Activated T-helper 1 cell treated with anti-CD3 and anti-CD28 coated beads, Interleukin-12 subunit alpha, Interleukin-12 subunit beta, Interleukin-2, Interleukin-4 antibody, amounts not matched to agents 30 ng/mL and 10 ng/mL and 1 ng/mL, durations not matched to agents 14 hours and 24 hours and 36 hours (primary cell): ENCODE results near the gene DES. TPM values are rescaled to one million over a fixed set of nuclear protein-coding genes. Genes with fewer than 3 reads are reported as not detected.

Source experiments
- DNase-seq: peaks from one replicate; pipeline ENCODE4 v3.0.0; 2021; ENCODE audit warnings: low spot score
- H3K27ac Mint-ChIP-seq: one replicate; pipeline ENCODE4 v1.8.0; 2021; ENCODE audit warnings: mild to moderate bottlenecking, mixed read lengths
- H3K27me3 Mint-ChIP-seq: one replicate; pipeline ENCODE4 v1.8.0; 2022; ENCODE audit warnings: mild to moderate bottlenecking, moderate library complexity, mixed read lengths; ENCODE audit not compliant: insufficient read depth
- H3K36me3 Mint-ChIP-seq: one replicate; pipeline ENCODE4 v1.8.0; 2021; ENCODE audit warnings: low read depth, mixed read lengths
- H3K4me1 Mint-ChIP-seq: one replicate; pipeline ENCODE4 v1.8.0; 2021; ENCODE audit warnings: low read depth, mixed read lengths
- H3K4me3 Mint-ChIP-seq: one replicate; pipeline ENCODE4 v1.8.0; 2021; ENCODE audit warnings: mild to moderate bottlenecking, moderate library complexity, mixed read lengths
- H3K9me3 Mint-ChIP-seq: one replicate; pipeline ENCODE4 v1.8.0; 2021; ENCODE audit warnings: mixed read lengths
- intact Hi-C: fragments of 100-400 bp; cut with micrococcal nuclease; formaldehyde crosslinking; loops from one replicate; pipeline ENCODE4 v1.15.1; 2024
- total RNA-seq: library from RNA; stranded (reverse); gene quantifications from 2 replicates; pipeline ENCODE4 v1.2.3, GENCODE V29; 2022

DES gene
- total RNA-seq, 1 donor from 2014 or later: not detected

DNA sequence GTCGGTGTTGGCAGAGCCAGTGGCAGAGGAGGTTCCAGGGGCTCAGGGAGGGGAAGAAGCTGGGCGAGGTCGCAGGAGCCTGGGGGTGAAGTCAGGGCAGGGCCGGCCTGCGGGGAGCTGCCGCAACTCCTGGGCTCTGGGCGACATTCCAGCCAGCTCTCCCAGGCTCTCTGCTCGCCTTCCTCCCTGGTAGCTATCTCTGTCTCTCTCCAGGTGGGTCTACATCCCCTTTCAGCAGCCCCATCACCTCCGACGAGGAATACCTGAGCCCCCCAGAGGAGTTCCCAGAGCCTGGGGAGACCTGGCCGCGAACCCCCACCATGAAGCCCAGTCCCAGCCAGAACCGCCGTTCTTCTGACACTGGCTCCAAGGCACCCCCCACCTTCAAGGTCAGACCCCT, 43.5 kb downstream of the DES start:
- intact Hi-C loops: no loop called here
- H3K4me1 Mint-ChIP-seq: no peaks in the 10 kb centered on the region
- H3K4me3 Mint-ChIP-seq: no peak overlapping the region
- H3K9me3 Mint-ChIP-seq: no peaks in the 10 kb centered on the region
- H3K27me3 Mint-ChIP-seq: no peaks in the 10 kb centered on the region
- no peak overlapping the region for H3K27ac Mint-ChIP-seq
- DNase-seq: no peak
- H3K36me3 Mint-ChIP-seq: no peaks in the 10 kb centered on the region

DNA sequence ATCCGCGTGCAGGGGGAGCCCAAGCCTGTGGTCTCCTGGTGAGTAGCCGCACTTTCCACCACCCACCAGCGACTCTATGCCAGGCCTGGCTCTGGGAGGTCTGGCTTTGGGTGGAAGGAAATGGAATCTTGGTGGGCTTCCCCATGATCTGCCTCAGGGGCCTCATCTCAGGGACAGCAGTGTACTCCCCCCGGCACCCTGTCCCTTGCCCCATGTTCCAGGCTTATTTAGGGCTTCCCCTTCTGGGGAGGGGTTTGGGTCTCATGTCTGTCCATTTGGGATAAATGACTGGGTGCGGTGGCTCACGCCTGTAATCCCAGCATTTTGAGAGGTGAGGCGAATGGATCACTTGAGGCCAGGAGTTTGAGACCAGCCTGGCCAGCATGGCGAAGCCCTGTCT, 44.2 kb downstream of the DES start:
- no peaks in the 10 kb centered on the region for H3K27me3 Mint-ChIP-seq
- DNase-seq: no peak
- no peaks in the 10 kb centered on the region for H3K9me3 Mint-ChIP-seq
- intact Hi-C loops: no loop called here
- H3K27ac Mint-ChIP-seq: no peak overlapping the region
- H3K4me1 Mint-ChIP-seq: no peaks in the 10 kb centered on the region
- H3K36me3 Mint-ChIP-seq: no peaks in the 10 kb centered on the region
- no peak overlapping the region for H3K4me3 Mint-ChIP-seq

DNA sequence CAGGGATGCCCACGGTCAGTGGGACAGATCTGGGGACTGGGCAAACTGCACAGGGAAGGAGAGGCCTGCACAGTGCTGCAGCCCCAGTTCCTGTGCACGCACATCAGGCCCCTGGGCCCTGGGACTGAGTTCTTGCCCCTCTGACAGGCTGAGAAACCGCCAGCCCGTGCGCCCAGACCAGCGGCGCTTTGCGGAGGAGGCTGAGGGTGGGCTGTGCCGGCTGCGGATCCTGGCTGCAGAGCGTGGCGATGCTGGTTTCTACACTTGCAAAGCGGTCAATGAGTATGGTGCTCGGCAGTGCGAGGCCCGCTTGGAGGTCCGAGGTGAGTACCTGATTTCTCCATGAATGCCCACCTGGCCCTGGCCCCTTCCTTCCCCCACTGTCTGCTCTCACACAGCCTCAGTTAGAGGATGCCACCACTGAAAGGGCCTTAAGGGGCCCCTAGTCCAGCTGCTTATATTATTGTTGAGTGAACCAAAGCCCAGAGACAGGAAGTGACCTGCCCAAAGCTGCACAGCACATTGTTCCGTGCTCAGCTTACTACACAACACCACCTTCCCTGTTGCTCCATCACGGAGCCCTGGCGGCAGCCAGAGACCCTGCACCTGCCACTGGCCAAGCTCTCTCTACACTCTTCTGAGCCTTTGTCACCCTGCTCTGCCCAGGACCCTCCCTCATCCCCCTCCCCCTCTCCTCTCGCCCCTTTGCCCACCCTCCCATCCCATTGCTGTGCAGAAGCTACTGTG, 46.3 kb downstream of the DES start:
- no peak overlapping the region for H3K27ac Mint-ChIP-seq
- no peaks in the 10 kb centered on the region for H3K36me3 Mint-ChIP-seq
- H3K9me3 Mint-ChIP-seq: no peaks in the 10 kb centered on the region
- H3K4me1 Mint-ChIP-seq: no peaks in the 10 kb centered on the region
- intact Hi-C loops: no loop called here
- no peaks in the 10 kb centered on the region for H3K27me3 Mint-ChIP-seq
- DNase-seq: no peak
- no peak overlapping the region for H3K4me3 Mint-ChIP-seq

DNA sequence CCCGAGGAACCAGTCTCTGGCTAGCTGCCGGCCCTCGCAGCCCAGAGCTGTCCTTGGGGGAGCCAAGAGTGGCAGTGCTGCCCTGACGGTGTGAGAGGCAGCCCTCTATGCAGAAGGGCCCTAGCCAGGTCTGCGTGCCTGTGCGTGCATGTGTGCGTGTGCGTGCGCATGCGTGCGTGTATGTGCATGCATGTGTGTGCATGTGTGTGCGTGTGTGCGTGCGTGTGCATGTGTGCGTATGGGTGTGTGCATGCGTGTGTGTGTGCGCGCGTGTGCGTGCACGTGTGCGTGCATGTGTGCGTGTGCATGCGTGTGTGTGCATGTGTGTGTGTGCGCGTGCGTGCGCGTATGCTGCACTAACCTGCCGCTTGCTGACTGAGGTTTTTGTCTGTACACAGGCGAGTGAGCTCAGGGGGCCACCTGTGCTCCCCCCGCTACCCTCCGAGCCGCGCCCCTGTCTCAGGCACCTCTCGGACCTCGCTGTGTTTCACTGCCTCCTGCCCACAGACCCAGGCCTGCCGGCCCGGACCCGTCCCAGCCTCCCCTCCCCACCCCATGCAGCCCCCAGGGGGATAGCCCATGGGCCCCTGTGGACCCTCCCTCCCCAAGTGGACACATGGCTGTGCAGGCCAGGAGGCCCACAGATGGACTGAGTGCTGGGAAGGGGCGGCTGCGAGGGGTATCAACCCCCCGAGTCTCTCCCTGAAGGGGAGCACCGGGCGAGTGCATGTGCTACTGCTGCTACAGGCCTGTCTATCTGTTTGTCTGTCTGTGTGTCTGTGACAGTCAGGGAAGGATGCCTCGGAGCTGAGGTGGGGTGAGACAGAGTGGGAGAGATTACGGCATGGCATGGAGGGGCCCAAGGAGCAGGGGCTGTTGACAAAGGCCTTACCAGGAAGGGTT, 47.7 kb downstream of the DES start:
- Mint-ChIP-seq H3K27me3 (no peaks in the 10 kb centered on the region), H3K4me3 (no peak overlapping the region), H3K36me3 (no peaks in the 10 kb centered on the region), H3K4me1 (no peaks in the 10 kb centered on the region), H3K27ac (no peak overlapping the region), H3K9me3 (no peaks in the 10 kb centered on the region)
- intact Hi-C loops: no loop called here
- DNase-seq: no peak

DNA sequence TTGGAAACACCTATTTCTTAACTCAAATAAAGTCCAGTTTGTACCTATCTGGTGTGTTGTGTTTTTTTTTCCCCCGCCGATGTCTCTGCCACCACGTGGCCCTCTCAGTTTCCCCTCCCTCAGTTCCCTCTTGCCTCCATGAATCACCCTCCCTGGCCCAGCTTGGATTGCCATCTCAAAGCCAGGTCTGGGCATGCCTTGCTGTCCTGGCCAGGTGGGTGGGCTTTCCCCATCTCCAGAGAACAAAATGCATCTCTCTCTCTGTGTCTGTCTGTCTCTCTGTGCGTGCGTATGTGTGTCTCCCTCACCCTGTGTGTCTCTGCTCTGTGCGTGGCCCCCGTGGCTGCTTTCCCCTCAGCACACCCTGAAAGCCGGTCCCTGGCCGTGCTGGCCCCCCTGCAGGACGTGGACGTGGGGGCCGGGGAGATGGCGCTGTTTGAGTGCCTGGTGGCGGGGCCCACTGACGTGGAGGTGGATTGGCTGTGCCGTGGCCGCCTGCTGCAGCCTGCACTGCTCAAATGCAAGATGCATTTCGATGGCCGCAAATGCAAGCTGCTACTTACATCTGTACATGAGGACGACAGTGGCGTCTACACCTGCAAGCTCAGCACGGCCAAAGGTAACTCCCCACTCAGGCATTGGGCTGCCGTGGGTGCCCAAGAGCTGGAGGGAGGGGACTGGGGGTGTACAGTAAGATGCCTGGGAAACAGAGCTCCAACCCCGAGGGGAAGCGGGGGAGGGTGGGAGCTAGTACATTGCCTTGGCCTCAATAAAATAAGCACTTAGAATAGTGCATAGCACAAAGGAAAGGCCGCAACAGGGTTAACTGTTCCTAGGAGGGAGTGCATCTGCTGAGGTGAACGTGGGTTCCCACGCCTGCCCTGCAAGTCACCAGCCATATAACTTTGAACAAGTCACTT, 48.9 kb downstream of the DES start:
- intact Hi-C loops: no loop called here
- no peak for DNase-seq
- H3K4me3 Mint-ChIP-seq: no peak overlapping the region
- H3K4me1 Mint-ChIP-seq: no peaks in the 10 kb centered on the region
- no peak overlapping the region for H3K27ac Mint-ChIP-seq
- no peaks in the 10 kb centered on the region for H3K9me3 Mint-ChIP-seq
- no peaks in the 10 kb centered on the region for H3K36me3 Mint-ChIP-seq
- H3K27me3 Mint-ChIP-seq: no peaks in the 10 kb centered on the region

DNA sequence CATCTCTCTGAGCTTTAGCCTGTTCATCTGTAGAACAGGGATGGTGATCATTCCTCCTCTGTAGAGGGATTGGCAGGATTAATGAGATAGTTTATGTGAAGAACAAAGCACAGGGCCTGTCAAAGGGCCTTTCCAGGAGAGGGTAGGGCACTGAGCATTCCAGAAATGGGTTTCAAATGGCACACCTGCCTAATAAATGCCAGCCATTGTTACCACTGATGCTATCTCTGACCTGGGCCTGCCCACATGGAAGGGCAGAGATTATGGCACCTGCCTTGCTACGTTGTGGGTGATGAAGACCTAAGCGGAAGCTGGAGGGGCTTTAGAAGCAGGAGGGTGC, 49.5 kb downstream of the DES start:
- Mint-ChIP-seq H3K36me3 (no peaks in the 10 kb centered on the region), H3K4me3 (no peak overlapping the region), H3K4me1 (no peaks in the 10 kb centered on the region), H3K9me3 (no peaks in the 10 kb centered on the region), H3K27ac (no peak overlapping the region), H3K27me3 (no peaks in the 10 kb centered on the region)
- intact Hi-C loops: no loop called here
- no peak for DNase-seq

DNA sequence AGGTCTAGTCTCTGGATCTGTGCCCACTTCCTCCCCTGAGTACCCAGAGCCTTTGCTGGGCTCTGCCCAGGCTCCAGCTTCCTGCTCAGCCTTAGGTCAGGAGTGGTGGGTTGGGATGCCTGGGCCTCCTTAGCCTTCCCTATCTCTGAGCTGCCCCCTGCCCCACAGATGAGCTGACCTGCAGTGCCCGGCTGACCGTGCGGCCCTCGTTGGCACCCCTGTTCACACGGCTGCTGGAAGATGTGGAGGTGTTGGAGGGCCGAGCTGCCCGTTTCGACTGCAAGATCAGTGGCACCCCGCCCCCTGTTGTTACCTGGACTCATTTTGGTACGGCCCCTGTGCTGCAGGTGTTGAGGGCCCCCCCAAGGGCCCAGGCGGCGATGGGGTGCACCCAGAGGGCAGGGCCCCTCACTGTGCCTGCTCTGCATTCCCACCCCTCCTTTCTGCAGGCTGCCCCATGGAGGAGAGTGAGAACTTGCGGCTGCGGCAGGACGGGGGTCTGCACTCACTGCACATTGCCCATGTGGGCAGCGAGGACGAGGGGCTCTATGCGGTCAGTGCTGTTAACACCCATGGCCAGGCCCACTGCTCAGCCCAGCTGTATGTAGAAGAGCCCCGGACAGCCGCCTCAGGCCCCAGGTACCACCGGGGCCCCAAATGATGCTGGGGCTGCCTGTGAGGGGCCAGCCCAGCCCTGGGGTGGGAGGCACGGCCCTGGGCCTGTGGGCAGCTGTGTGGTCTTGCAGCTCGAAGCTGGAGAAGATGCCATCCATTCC, 50.4 kb downstream of the DES start:
- intact Hi-C loops: no loop called here
- Mint-ChIP-seq H3K4me1 (no peaks in the 10 kb centered on the region), H3K36me3 (no peaks in the 10 kb centered on the region), H3K4me3 (no peak overlapping the region), H3K9me3 (no peaks in the 10 kb centered on the region), H3K27me3 (no peaks in the 10 kb centered on the region), H3K27ac (no peak overlapping the region)
- no peak for DNase-seq

DNA sequence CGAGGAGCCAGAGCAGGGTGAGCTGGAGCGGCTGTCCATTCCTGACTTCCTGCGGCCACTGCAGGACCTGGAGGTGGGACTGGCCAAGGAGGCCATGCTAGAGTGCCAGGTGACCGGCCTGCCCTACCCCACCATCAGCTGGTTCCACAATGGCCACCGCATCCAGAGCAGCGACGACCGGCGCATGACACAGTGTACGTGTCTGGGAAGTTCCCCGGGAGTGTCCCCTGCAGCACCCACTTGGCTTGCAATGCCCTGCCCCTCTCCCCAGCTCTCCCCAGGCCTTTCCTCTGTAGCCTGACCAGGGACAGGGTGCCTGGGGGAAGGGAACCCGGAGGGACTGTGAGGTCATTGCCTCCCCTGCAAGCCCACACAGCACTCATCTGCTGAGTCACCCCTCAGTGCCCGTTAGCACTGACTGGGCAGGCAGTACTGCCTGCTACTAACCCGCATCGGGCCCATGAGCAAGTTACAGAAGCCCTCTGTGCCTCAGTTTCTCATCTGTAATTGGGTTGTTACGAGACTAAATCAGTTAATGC, 51.1 kb downstream of the DES start:
- no peak overlapping the region for H3K27ac Mint-ChIP-seq
- no peaks in the 10 kb centered on the region for H3K36me3 Mint-ChIP-seq
- no peaks in the 10 kb centered on the region for H3K4me1 Mint-ChIP-seq
- intact Hi-C loops: no loop called here
- no peaks in the 10 kb centered on the region for H3K27me3 Mint-ChIP-seq
- no peak overlapping the region for H3K4me3 Mint-ChIP-seq
- DNase-seq: no peak
- no peaks in the 10 kb centered on the region for H3K9me3 Mint-ChIP-seq

DNA sequence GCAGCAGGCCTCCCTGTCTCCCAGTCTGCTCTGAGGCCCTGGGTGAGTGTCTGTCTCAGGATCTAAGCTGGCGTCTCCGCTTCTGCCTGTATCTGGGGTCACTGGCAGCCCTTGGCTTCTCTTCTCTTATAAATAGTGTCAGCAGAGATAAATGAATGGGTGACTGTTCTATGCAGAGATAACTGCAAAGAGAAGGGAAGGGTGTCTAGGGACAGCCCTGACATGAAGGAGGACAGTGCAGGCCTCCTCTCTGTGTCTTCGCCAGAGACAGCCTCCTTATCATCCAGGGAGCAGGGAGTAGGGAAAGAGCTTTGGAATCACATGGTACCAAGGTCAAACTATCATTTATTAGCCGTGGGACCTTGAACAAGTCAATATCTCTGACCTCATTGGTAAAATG, 52.3 kb downstream of the DES start:
- no peak for DNase-seq
- intact Hi-C loops: no loop called here
- Mint-ChIP-seq H3K27me3 (no peaks in the 10 kb centered on the region), H3K9me3 (no peaks in the 10 kb centered on the region), H3K36me3 (no peaks in the 10 kb centered on the region), H3K27ac (no peak overlapping the region), H3K4me3 (no peak overlapping the region), H3K4me1 (no peaks in the 10 kb centered on the region)

DNA sequence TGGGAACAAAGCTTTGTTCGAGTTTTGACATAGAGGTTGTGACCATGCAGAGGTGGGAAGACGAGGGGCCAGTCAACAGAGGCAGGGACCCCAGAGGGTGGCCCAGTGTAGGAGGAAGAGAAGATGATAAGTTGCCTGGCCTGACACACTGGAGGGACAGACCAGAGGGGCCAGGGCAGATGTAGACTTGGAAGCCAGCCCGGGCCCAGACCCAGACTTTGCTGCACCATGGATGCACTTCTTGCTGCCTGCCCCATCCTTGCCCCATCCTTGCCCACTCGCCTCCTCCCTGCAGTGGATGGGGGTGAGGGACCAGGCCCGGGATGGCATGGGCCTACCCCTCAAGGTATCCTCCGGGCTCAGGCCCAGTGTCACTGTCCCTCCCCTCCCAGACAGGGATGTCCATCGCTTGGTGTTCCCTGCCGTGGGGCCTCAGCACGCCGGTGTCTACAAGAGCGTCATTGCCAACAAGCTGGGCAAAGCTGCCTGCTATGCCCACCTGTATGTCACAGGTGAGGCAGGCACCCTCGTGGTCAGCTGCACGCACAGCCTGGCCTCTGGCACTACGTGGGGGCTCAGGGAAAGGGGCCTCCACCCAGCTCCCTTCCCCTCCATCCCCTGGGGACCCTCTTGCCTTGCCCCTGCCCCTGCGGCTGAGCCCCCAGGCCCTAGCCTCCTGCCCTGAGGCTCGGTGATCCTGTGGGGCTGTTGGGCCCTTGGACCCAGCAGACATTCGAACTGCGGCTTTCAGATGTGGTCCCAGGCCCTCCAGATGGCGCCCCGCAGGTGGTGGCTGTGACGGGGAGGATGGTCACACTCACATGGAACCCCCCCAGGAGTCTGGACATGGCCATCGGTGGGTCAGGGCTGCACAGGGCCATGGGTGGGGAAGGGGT, 53.5 kb downstream of the DES start:
- H3K36me3 Mint-ChIP-seq: no peaks in the 10 kb centered on the region
- no peak overlapping the region for H3K27ac Mint-ChIP-seq
- H3K4me1 Mint-ChIP-seq: no peaks in the 10 kb centered on the region
- H3K9me3 Mint-ChIP-seq: no peaks in the 10 kb centered on the region
- DNase-seq: no peak
- intact Hi-C loops: no loop called here
- H3K27me3 Mint-ChIP-seq: peaks cover 3% of the 10 kb centered on the region
- H3K4me3 Mint-ChIP-seq: no peak overlapping the region

DNA sequence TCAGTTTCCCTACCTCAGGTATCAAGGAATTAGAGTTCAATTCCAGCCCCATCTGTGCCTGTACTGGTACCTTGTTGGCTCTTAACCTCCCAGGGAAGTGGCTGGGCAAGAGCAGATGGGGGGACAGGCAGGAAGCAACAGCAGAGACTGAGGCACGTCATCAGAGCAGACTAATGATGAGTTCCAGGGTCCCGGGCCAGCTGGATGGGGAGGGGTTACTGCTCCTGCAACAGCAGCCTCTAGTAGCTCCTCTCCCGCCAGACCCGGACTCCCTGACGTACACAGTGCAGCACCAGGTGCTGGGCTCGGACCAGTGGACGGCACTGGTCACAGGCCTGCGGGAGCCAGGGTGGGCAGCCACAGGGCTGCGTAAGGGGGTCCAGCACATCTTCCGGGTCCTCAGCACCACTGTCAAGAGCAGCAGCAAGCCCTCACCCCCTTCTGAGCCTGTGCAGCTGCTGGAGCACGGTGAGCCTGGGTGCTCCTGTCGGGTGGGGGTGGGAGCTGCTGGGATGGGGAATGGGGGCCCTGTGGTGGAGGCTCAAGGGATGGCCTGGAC, 54.5 kb downstream of the DES start:
- Mint-ChIP-seq H3K36me3 (no peaks in the 10 kb centered on the region), H3K9me3 (no peaks in the 10 kb centered on the region), H3K27me3 (peaks cover 4% of the 10 kb centered on the region), H3K4me3 (no peak overlapping the region), H3K4me1 (no peaks in the 10 kb centered on the region), H3K27ac (no peak overlapping the region)
- intact Hi-C loops: no loop called here
- DNase-seq: no peak
